Measurements from ENCODE around the gene MYO1G. TPM values are rescaled to one million over a fixed set of nuclear protein-coding genes. Genes with fewer than 3 reads are reported as not detected.

MYO1G gene
- total RNA-seq, 2 experiments from 2014 or later: 391 to 406 TPM

GRCh38 chr7:44976746-44977196, 2.0 kb downstream of the MYO1G start:
- CTCF ChIA-PET: interaction anchor here (0.9 to 1.1 kb wide), 2 partner anchors 23 to 159 kb away, joined by 4 to 5 read pairs; partner anchors contain the start of gene CCM2
- intact Hi-C loops (cut with micrococcal nuclease): loop anchor here (1.0 to 5.0 kb wide), 4 partner anchors 10 to 719 kb away; partner anchors contain the start of gene TMED4
- no peaks in the 10 kb centered on the region for H3K9me3 Mint-ChIP-seq
- peak overlapping the region; percentile 99 for H3K27ac Mint-ChIP-seq
- peak overlapping the region; percentile 99 for H3K4me3 Mint-ChIP-seq
- H3K4me1 Mint-ChIP-seq (ENCODE audit: low read depth): peaks cover 63% of the 10 kb centered on the region
- H3K27me3 Mint-ChIP-seq (ENCODE audit: low read depth): no peaks in the 10 kb centered on the region
- DNase-seq: no peak
- peaks cover 80% of the 10 kb centered on the region for H3K36me3 Mint-ChIP-seq (ENCODE audit: low read depth)

DNA sequence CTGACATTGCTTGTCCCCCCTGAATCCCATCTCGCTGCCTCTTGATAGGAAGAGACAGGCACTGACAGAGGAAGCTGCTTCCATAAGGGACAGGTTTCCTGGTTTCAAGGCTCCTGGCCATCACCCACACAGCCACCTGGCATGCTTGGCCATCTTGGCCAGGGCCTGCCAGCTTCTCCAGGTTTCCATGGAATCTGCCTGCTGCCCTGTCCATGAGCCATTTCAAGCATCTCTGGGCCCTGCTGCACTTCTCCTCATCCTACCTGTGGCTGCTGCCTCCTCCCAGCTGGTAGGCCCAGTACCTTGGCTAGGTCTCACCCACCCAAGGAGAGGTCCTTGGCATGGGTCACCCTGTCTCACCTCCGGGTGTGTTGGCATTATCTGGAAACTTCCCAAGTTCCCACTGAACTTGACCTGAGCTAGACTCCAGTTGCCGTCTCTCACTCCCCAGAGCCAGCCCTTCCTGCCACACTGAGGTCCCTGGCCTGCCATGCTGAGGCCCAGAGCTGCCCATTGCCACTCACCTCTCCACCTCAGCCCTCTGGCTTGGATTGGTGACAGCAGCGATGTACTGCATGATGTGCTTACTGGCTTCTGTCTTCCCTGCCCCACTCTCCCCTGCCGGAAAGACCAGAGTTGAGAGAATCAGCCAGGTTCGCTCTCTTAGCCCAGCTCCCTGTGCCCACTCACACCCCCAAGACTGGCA, 2.6 kb downstream of the MYO1G start:
- peaks cover 78% of the 10 kb centered on the region for H3K36me3 Mint-ChIP-seq (ENCODE audit: low read depth)
- CTCF ChIA-PET: interaction anchor here (0.9 to 1.1 kb wide), 2 partner anchors 23 to 160 kb away, joined by 4 to 5 read pairs; partner anchors contain the start of gene CCM2
- no peaks in the 10 kb centered on the region for H3K27me3 Mint-ChIP-seq (ENCODE audit: low read depth)
- peak overlapping the region; percentile 99 for H3K4me3 Mint-ChIP-seq
- H3K27ac Mint-ChIP-seq: peak overlapping the region; percentile 99
- DNase-seq: no peak
- no peaks in the 10 kb centered on the region for H3K9me3 Mint-ChIP-seq
- intact Hi-C loops (cut with micrococcal nuclease): loop anchor here (5.0 kb wide), 1 partner anchor 719 kb away; no protein-coding TSS in a partner anchor
- peaks cover 58% of the 10 kb centered on the region for H3K4me1 Mint-ChIP-seq (ENCODE audit: low read depth)

DNA sequence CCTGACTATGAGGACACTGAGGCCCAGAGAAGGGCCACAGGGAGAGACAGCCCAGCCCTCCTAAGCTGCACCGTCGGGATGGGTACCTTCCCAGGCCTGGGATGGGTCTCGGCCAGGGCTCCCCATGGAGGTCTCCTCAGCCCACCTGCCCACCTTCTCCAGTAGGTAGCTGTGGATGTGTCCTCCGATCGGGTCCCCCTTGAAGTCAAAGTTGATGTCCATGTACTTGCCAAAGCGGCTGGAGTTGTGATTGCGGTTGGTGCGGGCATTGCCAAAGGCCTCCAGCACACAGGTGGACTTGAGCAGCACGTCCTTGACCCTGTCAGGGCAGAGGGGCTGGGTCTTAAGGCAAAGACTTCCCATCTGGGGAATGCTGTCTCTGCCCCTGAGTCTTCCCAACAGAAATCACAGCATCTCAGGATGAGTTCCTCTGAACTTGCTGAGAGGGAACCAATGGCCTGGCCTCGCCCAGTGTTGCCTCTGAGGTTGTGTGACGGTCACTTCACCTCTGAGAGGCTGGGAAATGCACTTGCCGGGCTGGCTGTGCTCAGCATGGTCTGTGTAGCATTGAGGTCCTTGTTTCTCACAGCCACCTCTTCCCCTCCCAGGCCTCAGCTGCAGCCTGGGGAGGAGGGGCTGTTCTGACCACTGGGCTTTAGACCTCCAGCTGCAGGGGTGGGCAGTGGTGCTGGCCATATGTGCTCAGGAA, 3.3 kb downstream of the MYO1G start:
- intact Hi-C loops (cut with micrococcal nuclease): loop anchor here (5.0 kb wide), 1 partner anchor 718 kb away; no protein-coding TSS in a partner anchor
- Mint-ChIP-seq H3K27ac (peak overlapping the region; percentile 99), H3K4me1 (ENCODE audit: low read depth) (peaks cover 51% of the 10 kb centered on the region), H3K9me3 (no peaks in the 10 kb centered on the region), H3K4me3 (peak overlapping the region; percentile 99), H3K27me3 (ENCODE audit: low read depth) (no peaks in the 10 kb centered on the region), H3K36me3 (ENCODE audit: low read depth) (peaks cover 79% of the 10 kb centered on the region)
- CTCF ChIA-PET: interaction anchor here (0.6 to 3.8 kb wide), 7 partner anchors 10 to 160 kb away, joined by 3 to 78 read pairs (median 8); no protein-coding TSS in a partner anchor
- no peak for DNase-seq

- peaks cover 82% of the 10 kb centered on the region for H3K36me3 Mint-ChIP-seq (ENCODE audit: low read depth)
- DNase-seq: no peak
- intact Hi-C loops (cut with micrococcal nuclease): no loop called here
- peaks cover 41% of the 10 kb centered on the region for H3K4me1 Mint-ChIP-seq (ENCODE audit: low read depth)
- H3K27ac Mint-ChIP-seq: peak overlapping the region; percentile 83
- peak overlapping the region; percentile 53 for H3K4me3 Mint-ChIP-seq
- no peaks in the 10 kb centered on the region for H3K9me3 Mint-ChIP-seq
- CTCF ChIA-PET: interaction anchor here (0.7 to 3.8 kb wide), 20 partner anchors 9 to 165 kb away, joined by 3 to 78 read pairs (median 6); partner anchors contain the start of gene CCM2
- no peaks in the 10 kb centered on the region for H3K27me3 Mint-ChIP-seq (ENCODE audit: low read depth)
Observed at GRCh38 chr7:44974549-44974948, 4.3 kb downstream of the MYO1G start.

GRCh38 chr7:44973610-44974401, 5.0 kb downstream of the MYO1G start:
- Mint-ChIP-seq H3K27ac (peak overlapping the region; percentile 83), H3K36me3 (ENCODE audit: low read depth) (peaks cover 84% of the 10 kb centered on the region), H3K9me3 (no peaks in the 10 kb centered on the region), H3K27me3 (ENCODE audit: low read depth) (no peaks in the 10 kb centered on the region), H3K4me3 (no peak overlapping the region), H3K4me1 (ENCODE audit: low read depth) (peaks cover 36% of the 10 kb centered on the region)
- CTCF ChIA-PET: interaction anchor here (0.6 to 3.8 kb wide), 34 partner anchors 8 to 296 kb away, joined by 3 to 78 read pairs (median 4); partner anchors contain the start of genes CCM2 and TBRG4
- peak; percentile 69 for DNase-seq
- intact Hi-C loops (cut with micrococcal nuclease): loop anchor here (1.0 kb wide), 1 partner anchor 162 kb away; no protein-coding TSS in a partner anchor

GRCh38 chr7:44972562-44972961, 6.3 kb downstream of the MYO1G start:
- H3K4me1 Mint-ChIP-seq (ENCODE audit: low read depth): peaks cover 37% of the 10 kb centered on the region
- CTCF ChIA-PET: interaction anchor here (0.8 to 3.8 kb wide), 16 partner anchors 8 to 163 kb away, joined by 3 to 78 read pairs (median 6); partner anchors contain the start of gene TBRG4
- H3K4me3 Mint-ChIP-seq: no peak overlapping the region
- H3K27me3 Mint-ChIP-seq (ENCODE audit: low read depth): no peaks in the 10 kb centered on the region
- peak overlapping the region; percentile 78 for H3K27ac Mint-ChIP-seq
- intact Hi-C loops (cut with micrococcal nuclease): no loop called here
- H3K36me3 Mint-ChIP-seq (ENCODE audit: low read depth): peaks cover 83% of the 10 kb centered on the region
- DNase-seq: no peak
- H3K9me3 Mint-ChIP-seq: no peaks in the 10 kb centered on the region

DNA sequence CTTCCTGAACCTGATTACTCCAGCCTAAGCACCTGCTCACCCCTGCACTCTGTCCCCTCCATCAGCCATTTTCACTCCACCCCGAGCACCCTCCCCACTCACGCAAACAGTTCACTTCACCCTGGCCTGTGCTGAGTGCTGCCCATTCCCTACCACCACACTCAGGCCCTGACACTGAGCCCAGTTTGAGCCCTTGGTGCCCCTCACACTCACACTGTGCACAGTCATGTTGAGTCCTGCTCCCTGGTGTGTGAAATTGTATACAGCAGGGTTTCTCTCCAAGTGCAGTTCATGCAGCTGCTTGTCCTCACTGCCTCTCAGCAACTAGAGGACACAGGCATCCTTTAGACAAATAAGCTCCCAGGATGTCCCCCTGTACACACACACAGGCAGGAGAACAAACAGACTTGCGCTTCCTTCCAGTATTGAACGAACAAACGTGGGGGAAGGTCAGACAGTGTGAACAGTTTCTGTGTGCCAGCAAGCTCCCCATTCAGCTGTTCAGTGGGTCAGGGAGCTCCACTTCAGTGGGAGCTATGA, 6.8 kb downstream of the MYO1G start:
- intact Hi-C loops (cut with micrococcal nuclease): no loop called here
- H3K9me3 Mint-ChIP-seq: no peaks in the 10 kb centered on the region
- H3K36me3 Mint-ChIP-seq (ENCODE audit: low read depth): peaks cover 81% of the 10 kb centered on the region
- CTCF ChIA-PET: interaction anchor here (0.8 to 3.8 kb wide), 10 partner anchors 8 to 163 kb away, joined by 3 to 78 read pairs (median 6); partner anchors contain the start of gene TBRG4
- H3K4me1 Mint-ChIP-seq (ENCODE audit: low read depth): peaks cover 35% of the 10 kb centered on the region
- H3K27me3 Mint-ChIP-seq (ENCODE audit: low read depth): no peaks in the 10 kb centered on the region
- DNase-seq: peak; percentile 14
- peak overlapping the region; percentile 21 for H3K4me3 Mint-ChIP-seq
- peak overlapping the region; percentile 78 for H3K27ac Mint-ChIP-seq

GRCh38 chr7:44971188-44971901, 7.5 kb downstream of the MYO1G start:
- Mint-ChIP-seq H3K27me3 (ENCODE audit: low read depth) (no peaks in the 10 kb centered on the region), H3K9me3 (no peaks in the 10 kb centered on the region), H3K27ac (peak overlapping the region; percentile 78), H3K4me1 (ENCODE audit: low read depth) (peaks cover 32% of the 10 kb centered on the region), H3K36me3 (ENCODE audit: low read depth) (peaks cover 77% of the 10 kb centered on the region), H3K4me3 (peak overlapping the region; percentile 21)
- DNase-seq: no peak
- CTCF ChIA-PET: interaction anchor here (0.9 to 3.8 kb wide), 4 partner anchors 26 to 165 kb away, joined by 3 to 78 read pairs (median 7); no protein-coding TSS in a partner anchor
- intact Hi-C loops (cut with micrococcal nuclease): no loop called here

GRCh38 chr7:44970523-44971051, 8.2 kb downstream of the MYO1G start:
- peaks cover 73% of the 10 kb centered on the region for H3K36me3 Mint-ChIP-seq (ENCODE audit: low read depth)
- intact Hi-C loops (cut with micrococcal nuclease): no loop called here
- DNase-seq: peak; percentile 17
- H3K4me3 Mint-ChIP-seq: no peak overlapping the region
- CTCF ChIA-PET: interaction anchor here (2.6 kb wide), 1 partner anchor 165 kb away, joined by 9 read pairs; no protein-coding TSS in a partner anchor
- H3K9me3 Mint-ChIP-seq: no peaks in the 10 kb centered on the region
- peaks cover 28% of the 10 kb centered on the region for H3K4me1 Mint-ChIP-seq (ENCODE audit: low read depth)
- H3K27ac Mint-ChIP-seq: peak overlapping the region; percentile 13
- H3K27me3 Mint-ChIP-seq (ENCODE audit: low read depth): no peaks in the 10 kb centered on the region

DNA sequence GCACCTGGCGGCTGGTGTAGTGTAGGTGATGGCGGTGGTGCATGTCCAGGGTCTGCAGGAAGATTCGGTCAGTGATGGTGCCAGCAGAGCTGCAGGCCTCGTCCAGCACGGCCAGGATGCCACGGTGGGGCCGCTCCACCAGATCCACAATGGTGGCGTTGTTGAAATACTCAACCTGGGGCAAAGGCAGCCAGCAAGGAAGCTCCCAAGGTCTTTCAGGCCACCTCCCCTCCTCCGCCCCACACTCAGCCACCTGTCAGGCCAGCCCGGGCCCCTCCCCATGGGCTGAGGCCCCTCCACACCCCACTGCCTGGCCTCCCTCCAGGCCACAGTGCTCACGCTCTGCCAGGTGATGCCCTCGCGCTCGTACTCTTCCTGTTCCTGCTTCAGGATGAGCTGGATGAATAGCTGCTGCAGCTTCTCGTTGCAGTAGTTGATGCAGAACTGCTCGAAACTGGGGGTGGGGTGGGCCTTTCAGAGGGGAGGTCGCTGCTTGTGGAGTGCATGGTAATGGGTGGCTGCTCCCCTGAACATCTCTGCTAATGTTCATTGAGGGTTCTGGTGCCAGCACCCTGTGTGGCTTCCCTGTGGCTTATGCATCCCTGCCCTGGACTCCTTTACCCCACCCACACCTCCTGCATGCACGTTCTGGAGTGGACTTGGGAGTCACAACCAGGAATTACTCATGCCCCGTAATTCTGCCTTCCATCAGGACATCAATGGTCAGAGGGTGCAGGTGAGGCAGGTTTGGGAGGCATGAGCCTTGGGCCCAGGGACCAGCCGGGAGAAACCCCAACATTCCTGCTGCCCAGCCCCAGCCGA, 8.9 kb downstream of the MYO1G start:
- CTCF ChIA-PET: interaction anchor here (2.6 kb wide), 1 partner anchor 166 kb away, joined by 9 read pairs; no protein-coding TSS in a partner anchor
- Mint-ChIP-seq H3K27me3 (ENCODE audit: low read depth) (no peaks in the 10 kb centered on the region), H3K9me3 (no peaks in the 10 kb centered on the region), H3K36me3 (ENCODE audit: low read depth) (peaks cover 73% of the 10 kb centered on the region), H3K4me3 (no peak overlapping the region), H3K27ac (peak overlapping the region; percentile 30), H3K4me1 (ENCODE audit: low read depth) (peaks cover 23% of the 10 kb centered on the region)
- DNase-seq: peak; percentile 18
- intact Hi-C loops (cut with micrococcal nuclease): no loop called here

All from activated naive CD4-positive, alpha-beta T cell treated with anti-CD3 and anti-CD28 coated beads for 36 hours (primary cell).